Dedifferentiated amniotic fluid mesenchymal stem cell (primary cell): ENCODE data around the gene DHRS3.
"Not testable (repeated sequence)": the region's sequence is repeated elsewhere in the genome, so short reads cannot be mapped to it uniquely, and the experiment has no call there.

Source experiments
- DNase-seq: peaks from one replicate; pipeline ENCODE4 v3.0.0-alpha.2; 2016; ENCODE audit errors: extremely low spot score

The DHRS3 gene

GRCh38 chr1:12578860-12579422 is 39.1 kb downstream of the DHRS3 start:
- DNase-seq, result no peak

- DNase-seq, result no peak
Observed at GRCh38 chr1:12577020-12577419, 41.0 kb downstream of the DHRS3 start.

- DNase-seq, result no peak
Observed at GRCh38 chr1:12574757-12575139, 43.3 kb downstream of the DHRS3 start.

GRCh38 chr1:12573015-12573825 is 44.8 kb downstream of the DHRS3 start:
- DNase-seq, result no peak

GRCh38 chr1:12572522-12572921 is 45.5 kb downstream of the DHRS3 start:
- no peak for DNase-seq

- no peak for DNase-seq
Observed at GRCh38 chr1:12570291-12570690, 47.7 kb downstream of the DHRS3 start.

- DNase-seq, result no peak
Observed at GRCh38 chr1:12568009-12568767, 49.8 kb downstream of the DHRS3 start.

GRCh38 chr1:12567288-12567819 is 50.7 kb downstream of the DHRS3 start:
- no peak for DNase-seq

- DNase-seq, result no peak
Observed at GRCh38 chr1:12566484-12567287, 51.3 kb downstream of the DHRS3 start.

- no peak for DNase-seq
Observed at GRCh38 chr1:12565966-12566352, 52.1 kb downstream of the DHRS3 start.

GRCh38 chr1:12565094-12565965 is 52.7 kb downstream of the DHRS3 start:
- no peak for DNase-seq

GRCh38 chr1:12564251-12564650 is 53.8 kb downstream of the DHRS3 start:
- DNase-seq, result not testable (repeated sequence)

- no peak for DNase-seq
Observed at GRCh38 chr1:12562955-12563576, 54.9 kb downstream of the DHRS3 start.

GRCh38 chr1:12561121-12561520 is 56.9 kb downstream of the DHRS3 start:
- no peak for DNase-seq

- no peak for DNase-seq
Observed at GRCh38 chr1:12556957-12557935, 60.8 kb downstream of the DHRS3 start.

GRCh38 chr1:12556368-12556930 is 61.6 kb downstream of the DHRS3 start:
- DNase-seq, result peak; percentile 91

GRCh38 chr1:12555411-12556367 is 62.3 kb downstream of the DHRS3 start:
- no peak for DNase-seq
